Globus pallidus (tissue), 1 donor: ENCODE results near the gene SUGCT.
A peak's percentile ranks its signal among the peaks of the same experiment; 100 is the strongest.

Experiments used
- DNase-seq: peaks from one replicate; pipeline ENCODE4 v3.0.0-alpha.2; 2015; ENCODE audit warnings: low spot score

Gene SUGCT

DNA sequence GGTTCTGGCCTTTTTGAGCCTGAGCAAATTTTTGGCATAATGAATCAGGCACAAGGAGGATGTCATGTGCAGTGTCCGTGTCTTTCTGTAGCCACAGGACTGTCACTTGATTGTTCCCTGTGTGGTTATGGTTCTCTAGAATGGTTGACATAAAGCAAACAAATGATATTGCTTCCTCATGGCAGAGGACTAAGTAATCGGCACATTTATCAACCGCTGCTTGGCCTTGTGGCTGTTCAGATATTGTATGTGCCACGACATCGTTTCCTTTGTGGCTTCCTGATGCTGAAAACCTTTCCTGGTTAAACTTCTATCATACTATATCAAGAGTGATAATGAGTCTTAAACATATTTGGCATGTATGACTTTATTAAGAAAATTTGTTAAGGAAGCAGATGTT is 598.8 kb downstream of the SUGCT start:
- DNase-seq, result no peak

DNA sequence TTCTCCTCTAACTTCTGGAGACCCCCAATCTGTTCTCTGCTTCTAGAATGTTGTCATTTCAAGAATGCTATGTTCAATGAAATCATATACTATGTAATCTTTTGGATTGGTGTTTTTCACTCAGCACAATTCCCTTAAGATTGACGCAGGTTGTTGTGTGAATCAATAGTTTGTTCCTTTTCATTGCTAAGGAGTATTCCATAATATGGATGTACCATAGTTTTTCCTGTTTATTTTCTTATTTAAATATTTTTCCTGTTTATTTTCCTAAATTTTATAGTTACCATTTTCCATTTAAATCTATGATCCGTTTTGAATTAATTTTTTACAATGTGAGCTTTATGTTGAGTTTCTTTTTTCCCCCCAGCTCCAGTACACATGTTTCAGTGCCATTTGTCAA is 604.5 kb downstream of the SUGCT start:
- DNase-seq, result no peak

DNA sequence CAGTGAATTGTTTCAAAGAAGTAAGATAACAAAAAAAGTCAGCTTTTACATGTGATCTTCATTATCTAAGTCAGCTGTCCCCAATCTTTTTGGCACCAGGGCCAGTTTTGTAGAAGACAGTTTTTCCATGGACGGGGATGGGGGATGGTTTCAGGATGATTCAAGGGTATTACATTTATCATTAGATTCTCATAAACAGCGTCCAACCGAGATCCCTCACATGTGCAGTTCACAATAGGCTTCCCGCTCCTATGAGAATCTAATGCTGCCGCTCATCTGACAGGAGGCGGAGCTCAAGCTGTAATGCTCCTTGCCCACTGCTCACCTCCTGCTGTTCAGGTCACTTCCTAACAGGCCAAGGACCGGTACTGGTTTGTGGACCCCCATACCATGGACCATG is 607.5 kb downstream of the SUGCT start:
- DNase-seq, result no peak

DNA sequence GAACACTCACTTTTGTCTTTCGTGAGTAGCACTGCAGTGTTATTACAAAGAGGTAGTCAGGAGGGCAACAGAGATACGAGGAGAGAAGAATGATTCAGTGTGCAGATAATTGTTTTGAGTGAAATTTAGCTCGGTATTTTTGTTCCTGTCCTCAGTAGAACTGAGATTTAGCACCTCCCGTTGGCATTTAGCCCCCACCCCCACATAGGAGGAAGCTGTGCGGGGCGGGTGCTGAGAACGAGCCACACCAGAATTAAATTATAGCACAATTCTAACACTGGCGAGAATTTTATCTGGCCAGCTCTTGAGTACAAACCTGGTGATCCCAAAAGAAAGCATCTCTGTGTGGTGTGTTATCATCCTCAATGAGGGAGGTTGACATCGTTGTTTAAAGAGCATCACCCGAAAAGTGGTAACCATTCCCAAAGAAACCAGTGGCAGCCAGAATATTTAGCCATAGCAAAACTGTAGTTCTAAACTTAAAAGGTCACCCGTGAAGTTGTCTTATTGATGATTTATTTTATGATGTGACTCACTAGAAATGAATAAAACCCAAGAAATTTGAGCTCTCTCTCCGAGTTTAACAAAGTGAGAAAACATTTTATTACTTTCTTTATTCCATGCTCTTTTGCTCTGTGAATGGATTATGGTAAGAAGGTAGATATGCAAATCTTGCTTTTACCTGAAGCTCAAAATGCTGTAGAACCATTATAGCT is 612.2 kb downstream of the SUGCT start:
- no peak for DNase-seq

DNA sequence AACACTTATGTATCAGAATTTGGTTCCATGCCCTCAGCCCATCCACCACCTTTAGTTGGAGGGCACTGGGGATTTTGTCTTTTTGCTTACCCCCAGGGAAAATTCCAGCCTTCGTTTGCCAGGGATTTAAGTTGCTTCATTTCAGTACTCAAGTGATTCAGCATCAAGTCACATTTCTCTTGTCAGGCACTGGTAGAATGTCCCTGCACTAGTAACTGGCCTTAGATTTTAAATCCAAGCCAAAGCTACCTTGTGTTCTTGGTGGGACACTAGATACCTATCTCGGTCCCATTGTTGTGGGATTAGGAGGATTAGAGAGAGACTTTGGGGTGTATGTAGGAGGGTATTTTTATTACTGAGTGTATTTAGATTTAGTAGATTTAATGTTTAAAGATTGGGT is 613.1 kb downstream of the SUGCT start:
- no peak for DNase-seq

DNA sequence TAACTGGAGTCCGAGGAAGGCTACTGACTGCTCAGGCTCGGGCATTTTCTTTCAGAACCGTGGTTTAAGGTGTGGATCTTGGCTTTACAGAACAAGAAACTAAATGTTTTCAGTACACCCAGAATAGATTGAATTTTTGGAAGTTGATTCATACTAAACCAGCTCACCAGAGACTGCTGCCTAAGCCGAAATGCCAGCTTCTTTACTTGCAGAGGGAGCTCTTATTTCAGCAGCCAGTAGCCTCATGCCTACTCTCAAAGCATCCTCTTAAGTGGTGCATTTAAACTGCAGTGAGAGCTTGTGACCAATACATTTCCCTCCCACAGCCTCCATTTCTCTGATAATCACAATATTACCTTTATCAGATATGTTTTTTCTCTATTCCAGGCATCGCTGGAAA is 615.1 kb downstream of the SUGCT start:
- DNase-seq, result no peak

DNA sequence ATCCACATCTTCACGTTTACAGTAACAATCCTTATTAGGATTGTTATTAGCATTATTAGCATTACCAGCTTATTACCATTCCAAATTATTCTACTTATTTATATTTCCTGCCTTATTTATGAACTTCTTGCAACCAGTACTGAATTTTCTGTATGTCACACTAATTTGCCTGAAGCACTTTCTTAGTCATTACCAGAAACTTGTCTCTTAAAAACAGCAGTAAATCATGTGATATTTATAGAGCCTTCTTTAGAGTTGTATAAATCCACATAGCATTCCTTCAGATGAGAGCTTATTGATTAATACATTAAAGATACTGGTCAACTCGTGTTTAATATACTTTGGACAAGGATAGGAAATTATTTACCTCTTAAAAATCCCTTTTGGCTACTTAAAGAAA is 618.6 kb downstream of the SUGCT start:
- DNase-seq, result no peak

DNA sequence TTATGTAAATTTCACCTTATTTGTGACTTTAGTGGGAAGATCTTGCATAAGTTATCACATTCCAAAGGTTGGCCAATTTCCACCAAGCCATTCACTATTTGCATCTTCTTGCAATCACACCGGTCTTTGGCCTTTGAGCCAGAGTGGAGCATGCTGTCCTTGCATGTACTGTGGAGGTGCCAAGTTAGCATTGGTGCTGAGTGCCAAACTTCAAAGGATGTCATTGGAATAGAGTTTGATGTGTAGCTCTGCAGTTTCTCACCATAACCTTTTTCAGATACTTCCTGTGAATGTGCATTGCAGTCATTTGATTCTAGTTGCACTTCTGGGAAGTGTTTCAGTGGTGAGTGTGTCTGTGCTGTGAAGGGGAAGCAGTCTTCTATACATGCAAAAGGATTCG is 620.6 kb downstream of the SUGCT start:
- no peak for DNase-seq

DNA sequence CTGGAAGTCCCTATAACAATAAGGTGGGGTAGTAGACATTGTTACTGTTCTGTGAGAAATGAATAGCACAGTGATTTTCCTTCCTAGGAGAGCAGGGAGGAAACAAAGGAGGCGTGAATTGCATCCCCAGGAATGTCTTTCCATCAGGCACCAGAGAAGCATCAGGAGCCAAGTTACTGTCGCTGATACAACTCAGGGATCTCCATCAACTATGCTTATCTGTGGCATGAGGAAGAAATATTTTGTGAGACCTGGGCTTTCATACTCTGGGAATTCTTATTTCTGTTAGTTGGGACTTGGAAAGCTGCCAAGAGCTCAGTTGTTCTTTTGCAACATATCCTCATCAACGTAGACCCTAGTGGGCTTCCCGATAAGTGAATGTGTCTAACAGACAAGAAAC is 622.3 kb downstream of the SUGCT start:
- DNase-seq, result no peak

DNA sequence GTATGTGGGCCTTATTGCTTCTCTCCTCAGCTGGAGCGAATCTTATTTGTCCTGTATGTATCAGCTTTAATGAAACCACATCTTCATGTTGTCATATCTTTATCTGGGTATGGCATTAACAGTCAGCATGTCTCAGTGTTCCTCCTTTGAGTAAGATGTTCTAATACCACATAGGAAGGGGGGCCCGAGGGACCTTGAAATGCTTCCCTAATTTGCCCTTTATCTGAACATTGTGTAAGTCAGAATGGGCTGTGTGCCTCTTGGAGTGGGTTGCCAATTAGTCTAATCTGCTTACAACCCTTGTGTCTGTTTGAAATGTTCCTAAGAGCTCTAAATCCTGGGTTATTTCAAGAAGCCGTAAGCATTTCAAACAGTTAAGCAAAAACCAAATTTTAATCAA is 623.8 kb downstream of the SUGCT start:
- DNase-seq, result no peak

DNA sequence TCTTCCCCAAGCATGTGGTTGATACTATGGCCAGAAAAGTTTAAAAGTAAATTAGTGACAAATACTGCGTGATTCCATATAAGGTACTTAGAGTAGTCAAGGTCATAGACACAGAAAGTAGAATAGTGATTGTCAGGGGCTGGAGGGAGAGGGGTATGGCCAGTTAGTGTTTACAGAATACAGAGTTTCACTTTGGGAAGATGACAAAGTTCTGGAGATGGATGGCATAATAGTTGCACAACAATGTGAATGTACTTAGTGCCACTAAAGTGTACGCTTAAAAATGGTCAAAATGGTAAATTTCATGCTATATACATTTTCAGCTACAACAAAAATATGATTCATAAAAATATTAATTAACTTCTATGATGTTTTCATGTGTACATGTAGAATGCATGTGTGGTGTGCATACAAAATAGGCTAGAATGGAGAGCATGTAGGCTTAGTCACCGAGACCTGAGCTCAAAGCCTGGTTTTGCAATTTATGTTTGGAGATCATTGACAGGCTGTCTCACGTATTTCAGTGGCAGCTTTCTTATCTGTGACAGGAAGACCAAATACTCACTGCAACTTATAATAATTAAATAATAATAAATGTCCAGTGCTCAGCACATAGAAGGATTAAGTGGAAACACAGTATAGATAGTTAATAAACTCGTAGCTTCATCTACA is 625.6 kb downstream of the SUGCT start:
- no peak for DNase-seq

DNA sequence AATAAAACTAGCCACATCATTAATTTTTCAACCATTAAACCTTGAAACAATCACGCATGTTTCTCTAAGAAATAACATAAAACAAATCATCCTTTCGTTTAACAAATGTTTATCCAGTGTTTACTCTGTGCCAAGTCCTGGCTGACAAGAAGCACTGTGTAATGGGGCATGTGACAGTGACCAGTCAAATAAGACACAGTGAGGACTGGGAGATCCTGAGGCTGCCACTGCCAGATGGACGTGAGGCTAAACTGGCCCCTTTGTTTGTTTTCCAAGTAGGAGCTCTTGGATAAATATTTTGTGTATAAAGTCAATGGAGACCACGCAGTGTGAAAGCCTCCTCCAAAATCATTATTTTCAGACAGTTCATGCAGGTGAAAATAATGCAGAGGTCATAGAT is 626.2 kb downstream of the SUGCT start:
- peak; percentile 73 for DNase-seq

DNA sequence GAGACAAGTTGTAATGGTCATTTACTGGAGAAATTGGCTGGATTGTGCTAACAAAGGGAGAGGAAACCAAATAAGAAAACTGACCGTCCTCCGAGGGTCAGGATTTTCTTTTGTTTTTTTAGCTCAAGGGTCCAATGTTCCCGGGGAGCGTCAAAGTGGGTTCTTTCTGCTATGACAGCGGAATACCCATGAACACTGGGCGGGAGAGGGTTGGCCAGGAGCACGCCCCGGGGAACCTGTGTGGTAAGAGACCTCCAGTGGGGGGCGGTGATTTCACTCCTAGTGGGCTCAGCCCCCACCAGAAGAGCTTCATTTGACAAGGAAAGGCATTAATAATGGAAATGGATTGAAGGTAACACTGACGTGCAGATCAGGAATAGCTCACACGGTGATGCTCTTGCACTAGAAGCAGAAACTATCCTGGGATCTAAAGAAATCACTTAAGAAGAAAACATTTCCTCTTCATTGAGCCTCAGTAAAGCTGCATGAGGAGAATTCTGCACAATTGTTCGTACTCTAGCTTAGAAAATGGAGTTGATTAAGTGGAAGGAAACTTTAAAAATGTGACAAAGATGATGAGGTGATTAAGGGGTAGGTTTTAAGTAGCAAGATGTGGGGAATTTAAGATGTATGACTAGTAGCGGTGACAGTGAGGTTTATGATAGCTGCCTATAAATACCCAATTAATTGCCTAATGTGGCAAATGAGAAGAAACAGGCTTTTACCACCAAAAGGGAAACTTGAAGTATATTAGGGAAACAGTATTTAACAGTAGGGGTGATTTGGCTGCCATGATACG is 627.2 kb downstream of the SUGCT start:
- no peak for DNase-seq

DNA sequence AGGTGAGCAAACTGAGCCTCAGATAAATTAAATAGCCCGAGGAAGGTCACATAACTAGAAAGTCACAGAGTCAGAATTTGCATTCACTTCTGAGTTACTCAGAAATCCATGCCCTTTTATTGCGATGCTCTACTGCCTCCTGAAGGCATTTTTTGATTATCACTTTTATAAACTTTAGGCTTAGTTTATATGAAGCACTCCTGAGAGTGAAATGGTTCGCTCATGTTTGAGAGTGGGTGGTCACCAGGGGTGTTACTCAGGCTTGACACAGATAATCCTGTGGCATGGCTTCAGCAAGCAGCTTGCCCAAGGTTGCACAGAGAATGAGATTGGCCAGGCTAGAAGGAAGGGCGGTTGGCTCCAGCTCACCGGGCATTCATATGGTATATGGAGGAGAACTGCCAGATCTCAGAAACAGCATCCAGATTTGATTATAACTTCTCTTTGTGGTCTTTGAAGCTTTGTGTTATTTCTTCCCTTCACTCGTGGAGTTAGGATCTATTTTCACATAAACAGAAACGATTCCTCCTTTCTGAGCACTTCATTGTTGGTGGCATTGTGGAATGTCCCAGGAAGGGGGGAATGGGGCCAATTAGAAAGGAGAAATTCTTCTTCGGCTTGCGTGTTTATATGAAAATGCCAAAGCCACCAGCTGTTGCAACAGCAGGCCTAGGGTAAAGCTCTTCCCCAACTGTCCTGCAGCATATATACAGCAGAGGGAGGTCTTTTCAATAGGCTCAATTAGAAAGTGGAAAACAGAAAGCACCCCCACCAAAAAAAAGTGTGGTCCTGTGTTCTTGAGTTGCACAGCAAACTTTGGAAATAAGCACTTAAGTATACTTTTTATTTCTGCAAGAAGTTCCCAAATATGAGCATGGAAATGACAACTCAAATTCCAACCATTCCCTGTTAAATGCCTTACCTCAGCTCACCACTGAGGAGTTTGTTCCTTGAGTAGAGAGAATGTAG is 628.8 kb downstream of the SUGCT start:
- peak; percentile 38 for DNase-seq

DNA sequence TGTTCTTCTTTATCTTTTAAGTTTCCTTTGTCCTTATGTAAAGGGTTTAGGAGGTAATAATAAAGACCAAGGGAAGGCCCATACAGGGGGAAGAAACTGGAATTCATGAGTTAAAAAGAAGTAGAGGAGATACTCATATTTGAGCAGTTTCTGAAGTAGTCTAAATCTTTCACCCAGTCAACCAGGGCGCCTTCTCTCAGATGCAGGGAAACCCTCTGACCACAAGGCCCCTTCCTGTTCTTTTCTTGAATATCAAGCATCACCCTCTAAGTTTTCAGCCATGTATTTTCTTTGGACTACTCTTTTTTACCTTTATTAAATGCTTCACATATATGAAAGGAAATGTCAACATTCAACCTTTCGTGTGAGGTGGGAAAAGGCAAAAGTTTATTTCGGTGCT is 630.8 kb downstream of the SUGCT start:
- no peak for DNase-seq

DNA sequence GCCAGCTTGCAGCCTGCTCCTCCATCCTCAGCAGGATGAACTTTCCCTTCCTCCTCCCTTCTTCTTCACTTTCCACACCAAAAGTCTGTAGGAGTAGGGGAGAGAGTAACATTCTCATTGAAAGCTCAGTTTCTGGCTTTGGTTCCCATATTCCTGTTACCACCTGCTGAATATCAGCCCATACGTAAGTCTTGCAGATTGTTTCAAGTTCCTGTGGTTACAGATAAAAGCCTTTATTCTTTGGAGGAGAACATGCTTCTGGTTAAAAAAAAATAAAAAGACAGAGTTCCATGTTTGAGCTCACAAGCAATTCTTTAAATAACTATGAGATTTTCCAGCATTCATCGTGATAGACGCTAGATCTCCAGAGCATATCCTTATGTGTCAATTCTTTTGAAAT is 637.3 kb downstream of the SUGCT start:
- DNase-seq, result no peak

DNA sequence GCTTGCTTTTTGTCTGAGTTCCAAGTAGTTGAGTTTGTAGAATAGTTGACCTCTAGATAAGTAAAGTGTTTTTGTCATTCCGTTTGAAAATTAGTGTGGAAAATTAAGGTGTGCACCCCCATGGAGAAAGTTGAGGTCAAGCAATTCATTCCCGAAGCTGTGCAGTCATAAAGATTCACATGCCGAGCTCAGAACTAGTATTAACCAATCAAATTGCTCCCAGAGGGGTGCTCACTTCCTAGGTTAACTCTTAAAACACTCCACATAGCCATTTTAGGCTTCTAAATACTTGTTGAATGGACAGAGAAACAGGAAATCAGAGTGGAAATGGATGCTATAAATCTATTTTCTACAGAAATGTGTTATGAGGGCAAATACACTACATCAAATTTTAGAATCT is 638.9 kb downstream of the SUGCT start:
- DNase-seq, result no peak

DNA sequence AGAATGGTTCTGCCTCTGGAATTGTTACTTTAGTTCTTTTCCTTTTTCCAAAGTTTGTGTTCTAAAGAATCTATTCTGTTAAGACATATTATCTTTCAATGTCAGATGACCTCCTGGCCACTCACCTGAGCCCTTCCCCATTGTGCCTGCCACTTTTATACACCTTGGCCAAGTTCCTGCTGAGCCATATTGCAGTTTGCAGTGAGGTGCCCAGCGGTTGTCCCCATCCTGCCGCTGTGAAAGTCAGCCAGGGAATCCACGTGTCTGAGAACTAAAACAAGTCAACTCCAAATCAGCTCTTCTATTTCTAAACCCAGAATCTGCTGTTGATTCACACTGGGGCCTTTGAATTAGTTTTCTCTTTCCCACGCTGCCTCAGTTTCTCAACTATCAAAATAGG is 641.1 kb downstream of the SUGCT start:
- no peak for DNase-seq

DNA sequence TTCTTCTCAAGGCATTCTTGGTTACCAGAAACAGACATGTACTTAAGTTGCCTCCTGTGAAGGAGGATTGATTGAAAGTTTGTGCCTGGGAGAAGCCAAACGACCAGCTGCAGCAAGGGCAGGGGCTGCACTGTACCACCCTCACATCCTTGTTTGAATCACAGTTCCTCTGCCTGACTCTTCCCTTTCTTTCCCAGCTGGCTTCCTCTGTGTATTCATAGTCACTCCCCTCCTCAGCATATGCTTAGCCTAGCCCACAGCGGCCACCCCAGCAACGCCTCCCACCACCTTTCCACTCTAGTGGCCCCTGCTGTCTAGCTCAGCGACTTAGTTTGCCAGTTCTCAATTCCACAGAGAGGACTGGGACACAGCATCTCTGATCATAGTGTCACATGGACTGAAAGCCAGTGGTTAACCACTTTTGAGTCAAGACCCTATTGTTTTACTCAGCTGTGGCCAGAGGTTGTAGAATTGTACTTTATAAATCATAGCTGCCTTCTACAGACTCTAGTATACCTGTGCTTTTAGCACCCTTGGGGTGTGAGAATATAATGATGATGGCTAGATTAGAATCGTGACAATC is 643.0 kb downstream of the SUGCT start:
- no peak for DNase-seq

DNA sequence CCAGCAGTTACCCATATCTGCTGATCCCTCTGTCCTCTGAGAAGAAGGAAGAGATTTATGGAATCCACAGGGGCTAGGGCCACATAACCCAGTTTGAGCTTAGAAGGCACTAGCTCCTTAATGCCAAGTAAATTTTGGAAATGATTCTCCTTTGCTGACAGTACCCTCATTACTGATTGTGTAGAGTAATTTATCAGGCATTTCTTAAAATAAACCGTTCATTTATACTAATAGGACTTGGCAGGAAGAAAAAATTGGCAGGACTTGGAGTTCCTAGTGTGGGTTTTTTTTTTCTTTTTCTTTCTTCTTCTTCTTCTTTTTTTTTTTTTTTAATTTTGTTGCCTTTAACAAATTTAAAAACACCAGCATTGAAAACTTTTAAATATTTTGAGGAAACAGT is 645.7 kb downstream of the SUGCT start:
- DNase-seq, result peak; percentile 45

DNA sequence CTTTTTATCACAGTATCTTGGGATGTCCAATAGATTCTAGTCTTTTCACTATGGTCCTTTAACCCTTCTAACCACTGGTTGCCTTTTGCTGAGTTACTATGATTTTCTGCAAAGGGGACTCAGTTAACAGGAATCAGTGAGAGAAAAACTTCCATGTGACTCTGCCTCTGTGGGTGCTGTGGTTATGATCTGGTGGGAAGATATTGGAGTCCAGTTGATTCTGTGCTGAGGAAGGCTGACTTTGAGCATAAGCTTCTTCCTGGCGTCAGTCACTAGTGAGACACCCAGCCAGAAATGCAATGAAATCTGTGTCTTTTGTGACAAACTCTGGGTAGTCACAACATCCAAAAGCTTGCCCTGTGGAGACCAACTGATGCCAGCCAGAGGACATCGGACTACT is 648.0 kb downstream of the SUGCT start:
- no peak for DNase-seq

DNA sequence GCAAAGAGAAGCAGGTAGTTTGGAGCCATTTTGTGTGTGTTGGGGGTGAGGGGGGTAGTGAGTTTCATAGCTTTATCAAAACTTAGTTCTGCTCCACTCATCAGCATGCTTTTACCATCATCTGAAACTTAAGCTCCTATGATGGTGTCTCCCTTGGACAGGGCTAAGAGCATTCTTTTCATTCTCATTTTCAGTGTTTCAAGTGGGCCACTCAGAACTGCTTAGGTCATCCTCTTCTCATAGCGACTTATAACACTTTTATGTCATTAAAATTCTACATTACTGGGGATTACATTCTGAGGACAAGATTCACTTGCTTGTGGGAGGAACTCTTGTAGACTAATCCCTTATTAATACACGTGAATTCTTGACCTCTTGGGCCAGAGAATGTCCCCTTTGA is 649.4 kb downstream of the SUGCT start:
- DNase-seq, result no peak
